ENCODE data around the gene IGF2BP3.

Gene IGF2BP3

GRCh38 chr7:23284871-23285270, 185.4 kb downstream of the IGF2BP3 start (continued):
- TF ChIP-seq ZNF514 (tag by site-specific recombination; IDR thresholded peaks at IDR 0.05) = no peak
- no peak for TF ChIP-seq YY2 (tag by site-specific recombination; IDR thresholded peaks at IDR 0.05)
- no peak for TF ChIP-seq ZNF558 (tag by site-specific recombination; IDR thresholded peaks at IDR 0.05)
- no peak for TF ChIP-seq GLI4 (tag by site-specific recombination; IDR thresholded peaks at IDR 0.05)
- TF ChIP-seq ZNF404 (tag by site-specific recombination; IDR thresholded peaks at IDR 0.05) = no peak
- TF ChIP-seq REPIN1 (tag by site-specific recombination; IDR thresholded peaks at IDR 0.05; ENCODE audit: low read depth) = no peak
- TF ChIP-seq ZNF394 (tag by site-specific recombination; IDR thresholded peaks at IDR 0.05; ENCODE audit: borderline replicate concordance) = no peak
- TF ChIP-seq ZNF600 (tag by site-specific recombination; IDR thresholded peaks at IDR 0.05) = no peak

- Histone ChIP-seq H3K9me3 (ENCODE audit: control insufficient read depth, insufficient read depth, low read depth, low read length) (no peaks in the 10 kb centered on the region), H3K36me3 (ENCODE audit: control insufficient read depth in 2 of 2, insufficient read depth in 1 of 2, low read length in 2 of 2) (no peaks in the 10 kb centered on the region), H3K27ac (ENCODE audit: extremely low read depth, low read depth, low read length) (no peak overlapping the region), H3K4me3 (ENCODE audit: low read depth, low read length) (no peak overlapping the region), H3K4me1 (ENCODE audit: control insufficient read depth, insufficient read depth, low read length) (no peaks in the 10 kb centered on the region)
- POLR2A ChIA-PET = no interaction called here
- CTCF ChIA-PET = interaction anchor here (0.6 to 2.1 kb wide), 3 partner anchors 11 to 20 kb away, joined by 3 to 12 read pairs (median 3); no protein-coding TSS in a partner anchor
- TF ChIP-seq ZNF223 (tag by site-specific recombination; IDR thresholded peaks at IDR 0.05) = no peak
Observed at GRCh38 chr7:23283086-23283485, 187.2 kb downstream of the IGF2BP3 start.

GRCh38 chr7:23279819-23280525, 190.3 kb downstream of the IGF2BP3 start:
- CTCF ChIA-PET = interaction anchor here (0.6 to 2.3 kb wide), 6 partner anchors 10 to 502 kb away, joined by 3 to 9 read pairs (median 3); no protein-coding TSS in a partner anchor
- no peaks in the 10 kb centered on the region for H3K9me3 ChIP-seq (ENCODE audit: control insufficient read depth, insufficient read depth, low read depth, low read length)
- no peak overlapping the region for H3K4me3 ChIP-seq (ENCODE audit: low read depth, low read length)
- POLR2A ChIA-PET = no interaction called here
- H3K27ac ChIP-seq (ENCODE audit: extremely low read depth, low read depth, low read length) = no peak overlapping the region
- no peak for TF ChIP-seq ZSCAN23 (tag by site-specific recombination; IDR thresholded peaks at IDR 0.05)
- no peak for TF ChIP-seq ZNF248 (tag by site-specific recombination; IDR thresholded peaks at IDR 0.05)
- no peak for TF ChIP-seq TRIM28 (IDR thresholded peaks at IDR 0.05; ENCODE audit: borderline replicate concordance, low read length)
- TF ChIP-seq ZNF335 (tag by site-specific recombination; conservative IDR thresholded peaks at IDR 0.05) = no peak
- no peak for TF ChIP-seq ZSCAN30 (tag by site-specific recombination; IDR thresholded peaks at IDR 0.05)
- TF ChIP-seq ZNF776 (tag by site-specific recombination; IDR thresholded peaks at IDR 0.05; ENCODE audit: borderline replicate concordance) = no peak
- TF ChIP-seq ZNF621 (tag by site-specific recombination; IDR thresholded peaks at IDR 0.05) = no peak
- TF ChIP-seq ZNF747 (tag by site-specific recombination; IDR thresholded peaks at IDR 0.05) = no peak
- TF ChIP-seq ZNF76 (tag by site-specific recombination; IDR thresholded peaks at IDR 0.05; ENCODE audit: borderline replicate concordance, low read depth) = no peak
- TF ChIP-seq ZNF629 (tag by site-specific recombination; IDR thresholded peaks at IDR 0.05) = no peak
- no peak for TF ChIP-seq ZNF558 (tag by site-specific recombination; IDR thresholded peaks at IDR 0.05)
- TF ChIP-seq YY2 (tag by site-specific recombination; IDR thresholded peaks at IDR 0.05) = no peak
- no peak for TF ChIP-seq ZBTB20 (tag by site-specific recombination; IDR thresholded peaks at IDR 0.05)
- H3K4me1 ChIP-seq (ENCODE audit: control insufficient read depth, insufficient read depth, low read length) = peaks cover 4% of the 10 kb centered on the region; the same call in 1 of the 2 replicates
- H3K36me3 ChIP-seq (ENCODE audit: control insufficient read depth in 2 of 2, insufficient read depth in 1 of 2, low read length in 2 of 2) = no peaks in the 10 kb centered on the region

- peaks cover 12% of the 10 kb centered on the region; the same call in 1 of the 2 replicates for H3K4me1 ChIP-seq (ENCODE audit: control insufficient read depth, insufficient read depth, low read length)
- H3K27ac ChIP-seq (ENCODE audit: extremely low read depth, low read depth, low read length) = no peak overlapping the region
- CTCF ChIA-PET = interaction anchor here (0.5 to 2.9 kb wide), 33 partner anchors 9 to 1036 kb away, joined by 3 to 13 read pairs (median 4); no protein-coding TSS in a partner anchor
- no peaks in the 10 kb centered on the region for H3K36me3 ChIP-seq (ENCODE audit: control insufficient read depth in 2 of 2, insufficient read depth in 1 of 2, low read length in 2 of 2)
- POLR2A ChIA-PET = interaction anchor here (0.7 kb wide), 1 partner anchor 39 kb away, joined by 9 read pairs; no protein-coding TSS in a partner anchor
- no peaks in the 10 kb centered on the region for H3K9me3 ChIP-seq (ENCODE audit: control insufficient read depth, insufficient read depth, low read depth, low read length)
- H3K4me3 ChIP-seq (ENCODE audit: low read depth, low read length) = no peak overlapping the region
- TF ChIP-seq KLF1 (tag by site-specific recombination; IDR thresholded peaks at IDR 0.05) (no peak), ZNF837 (tag by site-specific recombination; IDR thresholded peaks at IDR 0.05) (no peak), SCRT2 (tag by site-specific recombination; IDR thresholded peaks at IDR 0.05) (peak; percentile 82), ZNF394 (tag by site-specific recombination; IDR thresholded peaks at IDR 0.05; ENCODE audit: borderline replicate concordance) (no peak), ZNF785 (tag by site-specific recombination; IDR thresholded peaks at IDR 0.05) (no peak), ZNF558 (tag by site-specific recombination; IDR thresholded peaks at IDR 0.05) (no peak), ZNF600 (tag by site-specific recombination; IDR thresholded peaks at IDR 0.05) (no peak), FEZF1 (tag by site-specific recombination; IDR thresholded peaks at IDR 0.05) (no peak), ZNF529 (tag by site-specific recombination; IDR thresholded peaks at IDR 0.05; ENCODE audit: insufficient replicate concordance) (no peak), ZNF133 (tag by site-specific recombination; IDR thresholded peaks at IDR 0.05) (no peak), SCRT1 (tag by site-specific recombination; IDR thresholded peaks at IDR 0.05; ENCODE audit: borderline replicate concordance) (peak; percentile 23; the same call in 1 of the 2 replicates), ZNF830 (tag by site-specific recombination; IDR thresholded peaks at IDR 0.05; ENCODE audit: low read depth) (no peak), ZNF248 (tag by site-specific recombination; IDR thresholded peaks at IDR 0.05) (no peak), ZNF449 (tag by site-specific recombination; IDR thresholded peaks at IDR 0.05) (no peak)
Observed at GRCh38 chr7:23277359-23277989, 192.8 kb downstream of the IGF2BP3 start.

Measured in HEK293 (cell line).